Adrenal gland (tissue), 12 donors: ENCODE results near the gene IDH1. TPM values are rescaled to one million over a fixed set of nuclear protein-coding genes. Genes with fewer than 3 reads are reported as not detected.

Source experiments
- DNase-seq, 7 donors: peaks; one replicate each; pipeline ENCODE4 v3.0.0-alpha.2; 2019 to 2020
- H3K27ac ChIP-seq, 5 donors: fragments of 200-600 bp; sonication (generic) in 4 of 5; 1 replicate in 3 of 5; 2 replicates in 2 of 5; pipeline versions ENCODE4 v1.5.1 to v1.8.0; 2016 to 2020; ENCODE audit warnings: mild to moderate bottlenecking in 1 of 5
- H3K27me3 ChIP-seq: fragments of 200-600 bp; 2 replicates; pipeline ENCODE4 v1.8.0; 2021
- H3K36me3 ChIP-seq, 2 donors: fragments of 200-600 bp; replicated peaks in 1 of 2; 1 replicate in 1 of 2; 2 replicates in 1 of 2; pipeline versions ENCODE4 v1.5.1 to v1.8.0; 2018 to 2022
- H3K4me1 ChIP-seq, 2 donors: fragments of 200-600 bp; replicated peaks in 1 of 2; 1 replicate in 1 of 2; 2 replicates in 1 of 2; pipeline versions ENCODE4 v1.5.1 to v1.8.0; 2018 to 2021
- H3K4me3 ChIP-seq, 4 donors: fragments of 200-600 bp; sonication (generic) in 3 of 4; one replicate each; pipeline ENCODE4 v1.5.1; 2016 to 2018
- H3K9me3 ChIP-seq, 3 donors: fragments of 200-600 bp; sonication (generic) in 1 of 3; replicated peaks in 1 of 3; 1 replicate in 2 of 3; 2 replicates in 1 of 3; pipeline versions ENCODE4 v1.5.1 to v1.8.0; 2016 to 2021
- POLR2A ChIP-seq, 2 donors: fragments of 450-650 bp; IDR thresholded peaks; one replicate each; pipeline ENCODE4 v1.6.1; 2017; ENCODE audit warnings: antibody characterized with exemption in 2 of 2, mild to moderate bottlenecking in 2 of 2, moderate library complexity in 1 of 2
- WGBS, 4 donors: extraction: QIAGEN DNeasy Blood & Tissue Kit in 2 of 4; methylation state at CpG; one replicate each; pipeline versions ENCODE4 v1.1.5 to v1.1.7; 2013 to 2017; 5-methylcytosine and 5-hydroxymethylcytosine counted together
- intact Hi-C, 2 donors: fragments of 100-400 bp; cut with DNase I; formaldehyde crosslinking; loops; one replicate each; pipeline versions ENCODE4 v1.14.1 to v1.15.0; 2022 to 2023
- polyA plus RNA-seq, 3 donors: library from polyadenylated mRNA; stranded (reverse); fragments of 200-250 nt in 2 of 3; fragments of 350-450 nt in 1 of 3; fragmentation: Illumina TruSeq in 1 of 3; extraction: RNeasy Lipid Tissue Mini Kit (QIAGEN cat#74804) in 1 of 3; gene quantifications; one replicate each; pipeline ENCODE4 v1.2.3, GENCODE V29; 2013 to 2014
- total RNA-seq, 9 donors: library from RNA; depleted of rRNA in 4 of 9; stranded (reverse); fragments of >200 nt in 4 of 9; fragments of 120-200 nt in 1 of 9; fragmentation: NEBNext Ultra II Directional in 1 of 9; extraction: Animal tissue kit (Norgen Biotek cat#: 25700) in 1 of 9; gene quantifications; one replicate each; pipeline versions ENCODE4 v1.1.0 to v1.2.4, GENCODE V29; 2013 to 2023
- TF ChIP-seq, protein P1 (sequence below), 6 experiments: fragments of 450-650 bp in 4 of 6; fragments of 200-600 bp in 2 of 6; sonication (generic) in 1 of 6; IDR thresholded peaks; 1 replicate in 5 of 6; 2 replicates in 1 of 6; pipeline versions ENCODE4 v1.5.1 to v1.8.0; 2016 to 2021; ENCODE audit warnings: antibody characterized with exemption in 6 of 6, mild to moderate bottlenecking in 2 of 6, moderate library complexity in 1 of 6
- donor health status: healthy with polysubstance abuse.
- donor health status: Bipolar disorder and iron deficiency.
- donor health status: DM: yes; HTN: yes; CAD: no.
- donor health status: DM: no; HTN: no; CAD: no.
- donor health status: DM: no; HTN: no; CAD: no.
- donor health status: DM: yes; HTN: yes; CAD: no.

The IDH1 gene
- total and polyA plus RNA-seq, 12 donors, result 82.8 to 937 (median 488) TPM

DNA sequence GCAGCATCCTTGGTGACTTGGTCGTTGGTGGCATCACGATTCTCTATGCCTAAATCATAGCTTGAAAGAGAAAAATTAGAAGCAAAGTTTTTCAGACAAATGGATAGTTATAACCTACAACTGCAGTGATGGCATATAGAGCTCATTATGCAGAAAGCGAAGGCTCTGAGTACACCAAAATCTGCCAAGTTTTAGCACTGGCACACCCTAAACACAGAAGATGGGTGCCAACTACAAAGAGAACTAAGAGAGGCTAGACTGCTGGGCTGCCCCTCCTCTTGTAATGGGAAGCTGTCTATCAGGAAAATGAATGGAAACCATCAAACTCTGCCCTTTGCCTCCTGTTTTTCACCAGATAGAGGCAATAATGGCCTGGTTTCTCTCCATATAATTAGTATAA is 6.3 kb downstream of the IDH1 start:
- H3K4me1 ChIP-seq, result peaks cover 65 to 84% of the 10 kb centered on the region in 2 donors
- DNase-seq, result no peak
- H3K27me3 ChIP-seq, result no peaks in the 10 kb centered on the region
- peak overlapping the region in 1 of 5 donors; percentile 35 for H3K27ac ChIP-seq
- H3K9me3 ChIP-seq, result no peaks in the 10 kb centered on the region
- no peak overlapping the region for H3K4me3 ChIP-seq
- 89 to 99% (median 91%) methylated on average over 3 of the region's 3 CpGs for WGBS, 4 donors
- H3K36me3 ChIP-seq, result peaks cover 0 to 52% of the 10 kb centered on the region in 2 donors
- TF ChIP-seq, protein P1, sequence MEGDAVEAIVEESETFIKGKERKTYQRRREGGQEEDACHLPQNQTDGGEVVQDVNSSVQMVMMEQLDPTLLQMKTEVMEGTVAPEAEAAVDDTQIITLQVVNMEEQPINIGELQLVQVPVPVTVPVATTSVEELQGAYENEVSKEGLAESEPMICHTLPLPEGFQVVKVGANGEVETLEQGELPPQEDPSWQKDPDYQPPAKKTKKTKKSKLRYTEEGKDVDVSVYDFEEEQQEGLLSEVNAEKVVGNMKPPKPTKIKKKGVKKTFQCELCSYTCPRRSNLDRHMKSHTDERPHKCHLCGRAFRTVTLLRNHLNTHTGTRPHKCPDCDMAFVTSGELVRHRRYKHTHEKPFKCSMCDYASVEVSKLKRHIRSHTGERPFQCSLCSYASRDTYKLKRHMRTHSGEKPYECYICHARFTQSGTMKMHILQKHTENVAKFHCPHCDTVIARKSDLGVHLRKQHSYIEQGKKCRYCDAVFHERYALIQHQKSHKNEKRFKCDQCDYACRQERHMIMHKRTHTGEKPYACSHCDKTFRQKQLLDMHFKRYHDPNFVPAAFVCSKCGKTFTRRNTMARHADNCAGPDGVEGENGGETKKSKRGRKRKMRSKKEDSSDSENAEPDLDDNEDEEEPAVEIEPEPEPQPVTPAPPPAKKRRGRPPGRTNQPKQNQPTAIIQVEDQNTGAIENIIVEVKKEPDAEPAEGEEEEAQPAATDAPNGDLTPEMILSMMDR (IDR thresholded peaks at IDR 0.05), result no peak
- no peak for TF ChIP-seq POLR2A (IDR thresholded peaks at IDR 0.05)
- intact Hi-C loops, result no loop called here

DNA sequence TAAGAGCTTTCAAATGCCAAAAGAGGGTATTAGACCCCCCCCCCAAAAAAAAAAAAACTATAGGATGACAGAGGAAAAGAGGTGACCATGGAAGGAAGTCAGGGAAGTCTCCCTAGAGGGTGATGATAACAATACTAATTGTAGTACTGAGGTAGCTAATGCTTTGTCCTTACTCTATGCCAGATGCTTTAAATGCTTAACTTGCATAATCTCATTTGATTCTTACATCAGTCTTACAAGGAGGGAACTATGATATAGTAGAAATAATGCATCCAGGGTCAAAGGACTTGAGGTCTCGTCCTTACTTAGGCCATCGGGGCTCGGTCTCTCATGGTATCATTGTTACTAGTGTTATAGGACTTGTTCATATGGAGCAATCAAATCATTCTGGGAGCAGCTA is 9.1 kb downstream of the IDH1 start:
- H3K27me3 ChIP-seq, result no peaks in the 10 kb centered on the region
- H3K36me3 ChIP-seq, result peaks cover 0 to 75% of the 10 kb centered on the region in 2 donors
- no peak overlapping the region for H3K27ac ChIP-seq
- 81 to 87% (median 84%) methylated on average over 3 of the region's 3 CpGs for WGBS, 4 donors
- intact Hi-C loops, result no loop called here
- DNase-seq, result no peak
- peaks cover 36 to 58% of the 10 kb centered on the region in 2 donors for H3K4me1 ChIP-seq
- no peaks in the 10 kb centered on the region for H3K9me3 ChIP-seq
- TF ChIP-seq POLR2A (IDR thresholded peaks at IDR 0.05), result no peak
- TF ChIP-seq, protein P1 (IDR thresholded peaks at IDR 0.05), result no peak
- H3K4me3 ChIP-seq, result no peak overlapping the region

- intact Hi-C loops, result no loop called here
- TF ChIP-seq, protein P1 (IDR thresholded peaks at IDR 0.05), result no peak
- no peak for TF ChIP-seq POLR2A (IDR thresholded peaks at IDR 0.05)
- Histone ChIP-seq H3K27me3 (no peaks in the 10 kb centered on the region), H3K4me1 (peaks cover 24 to 44% of the 10 kb centered on the region in 2 donors), H3K27ac (no peak overlapping the region), H3K9me3 (no peaks in the 10 kb centered on the region), H3K36me3 (peaks cover 0 to 85% of the 10 kb centered on the region in 2 donors), H3K4me3 (no peak overlapping the region)
- no peak for DNase-seq
These were observed 10.4 kb downstream of the IDH1 start for GRCh38 chr2:208244422-208244821.

DNA sequence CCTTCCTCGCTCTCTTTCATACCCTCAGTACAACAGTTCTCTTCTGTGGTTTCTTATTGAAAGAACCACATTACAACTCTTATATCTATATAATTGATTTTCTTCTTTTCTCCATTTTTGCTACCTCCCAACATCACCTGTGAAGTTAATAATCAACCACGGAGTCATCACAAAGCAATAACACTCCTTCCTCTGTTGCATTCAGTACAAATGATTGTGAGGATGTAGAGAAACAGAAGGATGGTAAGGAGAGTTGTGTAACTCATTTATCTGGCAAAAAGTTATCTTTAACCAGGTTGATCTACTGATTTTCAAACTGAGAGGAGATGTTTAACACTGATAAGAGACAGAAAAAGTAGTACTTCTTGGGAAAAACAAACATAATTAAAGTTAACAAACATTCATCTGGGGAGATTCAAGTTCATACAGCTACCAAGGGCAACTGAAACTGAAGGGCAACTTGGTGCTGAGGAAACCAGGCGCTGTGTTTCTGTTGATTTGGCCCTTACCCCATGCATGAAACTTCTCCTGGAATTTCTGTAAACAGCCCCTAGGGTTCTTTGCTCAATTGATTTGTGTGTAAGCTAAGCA is 14.2 kb downstream of the IDH1 start:
- intact Hi-C loops, result no loop called here
- no peak overlapping the region for H3K4me3 ChIP-seq
- 94 to 97% (median 96%) methylated on average over 3 of the region's 3 CpGs for WGBS, 4 donors
- TF ChIP-seq, protein P1 (IDR thresholded peaks at IDR 0.05), result no peak
- TF ChIP-seq POLR2A (IDR thresholded peaks at IDR 0.05), result no peak
- no peaks in the 10 kb centered on the region for H3K27me3 ChIP-seq
- no peak for DNase-seq
- H3K4me1 ChIP-seq, result peaks cover 4 to 9% of the 10 kb centered on the region in 2 donors
- H3K36me3 ChIP-seq, result peaks cover 0 to 94% of the 10 kb centered on the region in 2 donors
- no peak overlapping the region for H3K27ac ChIP-seq
- H3K9me3 ChIP-seq, result no peaks in the 10 kb centered on the region
